Loucy (cell line): ENCODE data around the gene KRTAP9-7.

Experiments used
- H2AFZ ChIP-seq: fragments of 200-600 bp; sonication (generic); 2 replicates; pipeline ENCODE4 v1.6.0; 2016; ENCODE audit warnings: antibody characterized with exemption, mild to moderate bottlenecking, low read length, moderate library complexity
- H3F3A ChIP-seq: fragments of 200-600 bp; 2 replicates; pipeline ENCODE4 v1.6.0; 2016; ENCODE audit warnings: antibody characterized with exemption, low read depth, mild to moderate bottlenecking
- H3K27me3 ChIP-seq: fragments of 200-600 bp; sonication (generic); 2 replicates; pipeline ENCODE4 v1.6.1; 2014; ENCODE audit warnings: low read length, mild to moderate bottlenecking; ENCODE audit not compliant: insufficient read depth, poor library complexity, severe bottlenecking
- H3K36me3 ChIP-seq: fragments of 200-600 bp; sonication (generic); 2 replicates; pipeline ENCODE4 v1.6.1; 2016; ENCODE audit warnings: low read length; ENCODE audit not compliant: insufficient read depth
- H3K4me1 ChIP-seq: fragments of 200-600 bp; sonication (generic); 2 replicates; pipeline ENCODE4 v1.5.1; 2014; ENCODE audit warnings: low read length, mild to moderate bottlenecking; ENCODE audit not compliant: insufficient read depth, poor library complexity, severe bottlenecking
- H3K4me2 ChIP-seq: fragments of 200-600 bp; sonication (generic); 2 replicates; pipeline ENCODE4 v1.6.0; 2014; ENCODE audit warnings: antibody characterized with exemption, low read length, low read depth, mild to moderate bottlenecking; ENCODE audit not compliant: poor library complexity, severe bottlenecking
- H3K4me3 ChIP-seq: fragments of 200-600 bp; sonication (generic); 2 replicates; pipeline ENCODE4 v1.5.1; 2014; ENCODE audit warnings: low read length, mild to moderate bottlenecking, mixed read lengths; ENCODE audit not compliant: poor library complexity, severe bottlenecking
- H3K79me2 ChIP-seq: fragments of 200-600 bp; sonication (generic); 2 replicates; pipeline ENCODE4 v1.6.1; 2014; ENCODE audit warnings: low read length; ENCODE audit not compliant: insufficient read depth
- H3K9ac ChIP-seq: fragments of 200-600 bp; sonication (generic); 2 replicates; pipeline ENCODE4 v1.6.0; 2014; ENCODE audit warnings: mild to moderate bottlenecking, low read depth, low read length, moderate library complexity; ENCODE audit not compliant: poor library complexity, severe bottlenecking
- H3K9me2 ChIP-seq: fragments of 200-600 bp; sonication (generic); replicated peaks from 2 replicates; pipeline ENCODE4 v1.6.1; 2016; ENCODE audit warnings: low read depth, low read length, mixed read lengths
- H3K9me3 ChIP-seq: fragments of 200-600 bp; sonication (generic); 2 replicates; pipeline ENCODE4 v1.6.1; 2014; ENCODE audit warnings: mild to moderate bottlenecking, antibody characterized with exemption, low read length, low read depth; ENCODE audit not compliant: insufficient read depth
- H4K20me1 ChIP-seq: fragments of 200-600 bp; sonication (generic); 2 replicates; pipeline ENCODE4 v1.6.0; 2014; ENCODE audit warnings: antibody characterized with exemption, low read length, mild to moderate bottlenecking; ENCODE audit not compliant: insufficient read depth, poor library complexity, severe bottlenecking
- EZH2phosphoT487 ChIP-seq: fragments of 200-600 bp; IDR thresholded peaks from 2 replicates; pipeline ENCODE4 v1.6.1; 2018; ENCODE audit warnings: antibody characterized with exemption, mild to moderate bottlenecking, moderate library complexity, borderline replicate concordance
- TF ChIP-seq, protein P1 (sequence below): fragments of 200-600 bp; sonication (generic); conservative IDR thresholded peaks from 2 replicates; pipeline ENCODE4 v1.5.1; 2014; ENCODE audit warnings: mild to moderate bottlenecking, antibody characterized with exemption, low read length

KRTAP9-7 gene

DNA sequence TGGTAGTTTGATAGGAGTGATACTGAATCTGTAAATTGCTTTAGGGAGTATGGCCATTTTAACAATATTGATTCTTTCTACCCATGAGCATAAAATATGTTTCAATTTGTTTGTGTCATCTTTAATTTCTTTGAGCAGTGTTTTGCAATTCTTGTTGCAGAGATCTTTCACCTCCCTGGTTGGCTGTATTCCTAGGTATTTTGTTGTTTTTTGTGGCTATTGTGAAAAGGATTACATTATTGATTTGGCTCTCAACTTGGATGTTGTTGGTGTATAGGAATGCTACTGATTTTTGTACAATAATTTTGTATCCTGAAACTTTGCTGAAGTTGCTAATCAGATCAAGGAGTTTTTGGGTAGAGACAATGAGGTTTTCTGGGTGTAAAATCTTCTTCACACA lies 17.1 kb upstream of the KRTAP9-7 start:
- no peaks in the 10 kb centered on the region for H4K20me1 ChIP-seq
- H3K4me2 ChIP-seq, result no peak overlapping the region
- no peaks in the 10 kb centered on the region for H3K9me3 ChIP-seq
- H2AFZ ChIP-seq, result no peak overlapping the region
- no peaks in the 10 kb centered on the region for H3K27me3 ChIP-seq
- no peaks in the 10 kb centered on the region for H3K4me1 ChIP-seq
- no peaks in the 10 kb centered on the region for H3K79me2 ChIP-seq
- H3K36me3 ChIP-seq, result no peaks in the 10 kb centered on the region
- H3K9ac ChIP-seq, result no peak overlapping the region
- H3K4me3 ChIP-seq, result no peak overlapping the region
- H3K9me2 ChIP-seq, result no peaks in the 10 kb centered on the region
- TF ChIP-seq, protein P1, sequence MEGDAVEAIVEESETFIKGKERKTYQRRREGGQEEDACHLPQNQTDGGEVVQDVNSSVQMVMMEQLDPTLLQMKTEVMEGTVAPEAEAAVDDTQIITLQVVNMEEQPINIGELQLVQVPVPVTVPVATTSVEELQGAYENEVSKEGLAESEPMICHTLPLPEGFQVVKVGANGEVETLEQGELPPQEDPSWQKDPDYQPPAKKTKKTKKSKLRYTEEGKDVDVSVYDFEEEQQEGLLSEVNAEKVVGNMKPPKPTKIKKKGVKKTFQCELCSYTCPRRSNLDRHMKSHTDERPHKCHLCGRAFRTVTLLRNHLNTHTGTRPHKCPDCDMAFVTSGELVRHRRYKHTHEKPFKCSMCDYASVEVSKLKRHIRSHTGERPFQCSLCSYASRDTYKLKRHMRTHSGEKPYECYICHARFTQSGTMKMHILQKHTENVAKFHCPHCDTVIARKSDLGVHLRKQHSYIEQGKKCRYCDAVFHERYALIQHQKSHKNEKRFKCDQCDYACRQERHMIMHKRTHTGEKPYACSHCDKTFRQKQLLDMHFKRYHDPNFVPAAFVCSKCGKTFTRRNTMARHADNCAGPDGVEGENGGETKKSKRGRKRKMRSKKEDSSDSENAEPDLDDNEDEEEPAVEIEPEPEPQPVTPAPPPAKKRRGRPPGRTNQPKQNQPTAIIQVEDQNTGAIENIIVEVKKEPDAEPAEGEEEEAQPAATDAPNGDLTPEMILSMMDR, result no peak
- TF ChIP-seq EZH2phosphoT487, result no peak
- no peaks in the 10 kb centered on the region for H3F3A ChIP-seq

DNA sequence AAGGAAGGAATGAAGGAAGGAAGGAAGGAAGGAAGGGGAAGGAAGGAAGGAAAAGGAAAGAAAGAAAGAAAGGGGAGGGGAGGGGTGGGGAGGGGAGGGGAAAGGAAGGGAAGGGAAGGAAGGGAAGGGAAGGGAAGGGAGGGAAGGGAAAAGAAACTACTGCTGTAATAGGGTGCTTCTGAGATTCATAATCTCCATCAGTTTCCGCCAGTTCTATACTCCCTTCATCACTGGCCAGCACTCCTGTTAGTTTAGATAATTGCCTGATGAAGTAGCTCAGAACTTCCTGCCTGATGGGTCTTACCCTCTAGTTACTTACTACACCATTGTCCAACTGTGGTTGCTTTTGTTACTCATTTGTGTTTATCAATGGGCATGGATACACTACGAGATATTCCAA lies 12.3 kb upstream of the KRTAP9-7 start:
- no peak for TF ChIP-seq EZH2phosphoT487
- TF ChIP-seq, protein P1, result no peak
- Histone ChIP-seq H3K9me3 (no peaks in the 10 kb centered on the region), H3K4me1 (no peaks in the 10 kb centered on the region), H3F3A (no peaks in the 10 kb centered on the region), H3K36me3 (no peaks in the 10 kb centered on the region), H3K9me2 (no peaks in the 10 kb centered on the region), H4K20me1 (no peaks in the 10 kb centered on the region), H3K9ac (no peak overlapping the region), H3K4me2 (no peak overlapping the region), H3K4me3 (no peak overlapping the region), H3K27me3 (no peaks in the 10 kb centered on the region), H2AFZ (no peak overlapping the region), H3K79me2 (no peaks in the 10 kb centered on the region)

DNA sequence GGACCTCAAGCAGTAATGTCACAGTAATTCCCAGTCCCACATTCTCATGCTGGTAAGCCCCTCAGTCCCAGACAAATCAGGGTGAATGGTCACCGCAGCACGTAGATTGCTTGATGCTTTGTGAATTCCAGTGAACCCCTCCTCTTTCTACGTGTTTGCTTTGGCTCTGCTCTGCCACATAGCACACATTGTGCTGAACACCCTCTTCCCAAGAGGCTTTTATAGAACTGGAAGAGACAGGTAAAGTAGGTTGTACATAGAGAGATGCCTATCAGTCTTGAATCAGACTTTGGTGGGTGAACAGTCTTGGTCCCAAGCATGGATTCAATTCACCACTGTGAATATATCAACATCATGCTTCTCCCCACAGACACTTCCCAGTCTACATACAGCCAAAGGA lies 10.9 kb upstream of the KRTAP9-7 start:
- TF ChIP-seq EZH2phosphoT487, result no peak
- TF ChIP-seq, protein P1, result no peak
- no peak overlapping the region for H3K9ac ChIP-seq
- H3F3A ChIP-seq, result no peaks in the 10 kb centered on the region
- no peak overlapping the region for H3K4me3 ChIP-seq
- no peaks in the 10 kb centered on the region for H3K4me1 ChIP-seq
- no peak overlapping the region for H3K4me2 ChIP-seq
- no peaks in the 10 kb centered on the region for H3K9me2 ChIP-seq
- H4K20me1 ChIP-seq, result no peaks in the 10 kb centered on the region
- H3K79me2 ChIP-seq, result no peaks in the 10 kb centered on the region
- H3K9me3 ChIP-seq, result no peaks in the 10 kb centered on the region
- H3K27me3 ChIP-seq, result no peaks in the 10 kb centered on the region
- H2AFZ ChIP-seq, result no peak overlapping the region
- H3K36me3 ChIP-seq, result no peaks in the 10 kb centered on the region
